Right cardiac atrium (tissue), 5 donors: ENCODE data around the gene CRIP1. TPM values are rescaled to one million over a fixed set of nuclear protein-coding genes. Genes with fewer than 3 reads are reported as not detected.

Experiments
- ATAC-seq, 2 donors: fragments of 200-7000 bp; cut with Tn5 transposase; one replicate each; pipeline versions ENCODE4 v1.8.0 to v1.9.1; 2020; ENCODE audit warnings: moderate library complexity in 2 of 2, mild to moderate bottlenecking in 1 of 2
- DNase-seq, 3 donors: peaks; one replicate each; pipeline ENCODE4 v3.0.0-alpha.2; 2020
- H3K27ac ChIP-seq: one replicate; pipeline ENCODE4 v1.5.1; 2013; ENCODE audit warnings: mild to moderate bottlenecking, low read length, control low read depth, moderate library complexity
- H3K27me3 ChIP-seq: one replicate; pipeline ENCODE4 v1.6.1; 2013; ENCODE audit not compliant: control insufficient read depth, insufficient read depth
- H3K4me1 ChIP-seq: one replicate; pipeline ENCODE4 v1.6.1; 2013; ENCODE audit warnings: low read length; ENCODE audit not compliant: control insufficient read depth, insufficient read depth
- H3K4me3 ChIP-seq: one replicate; pipeline ENCODE4 v1.5.1; 2013; ENCODE audit warnings: low read length, control low read depth
- H3K9me3 ChIP-seq: one replicate; pipeline ENCODE4 v1.6.1; 2013; ENCODE audit warnings: low read length; ENCODE audit not compliant: control insufficient read depth
- WGBS: extraction: QIAGEN DNeasy Blood & Tissue Kit; methylation state at CpG from one replicate; pipeline ENCODE4 v1.1.7; 2013; 5-methylcytosine and 5-hydroxymethylcytosine counted together
- intact Hi-C, 4 donors: fragments of 100-400 bp; cut with DNase I; formaldehyde crosslinking; loops; one replicate each; pipeline versions ENCODE4 v1.11.0 to v1.14.0; 2022 to 2023
- polyA plus RNA-seq: library from polyadenylated mRNA; stranded (reverse); fragments of 200-250 nt; gene quantifications from one replicate; pipeline ENCODE4 v1.2.3, GENCODE V29; 2013
- total RNA-seq, 4 donors: library from RNA; stranded (reverse); fragmentation: NEBNext Ultra II Directional; extraction: Animal tissue kit (Norgen Biotek cat#: 25700); gene quantifications; one replicate each; pipeline ENCODE4 v1.2.1, GENCODE V29; 2021
- donor health status: healthy with polysubstance abuse.
- donor health status: DM: no; HTN: yes; CAD: no.
- donor health status: DM: no; HTN: no; CAD: no.
- donor health status: DM: no; HTN: yes; CAD: no; lungs with severe emphysema.
- donor health status: DM: yes; HTN: yes; CAD: no.

CRIP1 gene
- total and polyA plus RNA-seq, 5 donors = 161 to 243 (median 204) TPM

DNA sequence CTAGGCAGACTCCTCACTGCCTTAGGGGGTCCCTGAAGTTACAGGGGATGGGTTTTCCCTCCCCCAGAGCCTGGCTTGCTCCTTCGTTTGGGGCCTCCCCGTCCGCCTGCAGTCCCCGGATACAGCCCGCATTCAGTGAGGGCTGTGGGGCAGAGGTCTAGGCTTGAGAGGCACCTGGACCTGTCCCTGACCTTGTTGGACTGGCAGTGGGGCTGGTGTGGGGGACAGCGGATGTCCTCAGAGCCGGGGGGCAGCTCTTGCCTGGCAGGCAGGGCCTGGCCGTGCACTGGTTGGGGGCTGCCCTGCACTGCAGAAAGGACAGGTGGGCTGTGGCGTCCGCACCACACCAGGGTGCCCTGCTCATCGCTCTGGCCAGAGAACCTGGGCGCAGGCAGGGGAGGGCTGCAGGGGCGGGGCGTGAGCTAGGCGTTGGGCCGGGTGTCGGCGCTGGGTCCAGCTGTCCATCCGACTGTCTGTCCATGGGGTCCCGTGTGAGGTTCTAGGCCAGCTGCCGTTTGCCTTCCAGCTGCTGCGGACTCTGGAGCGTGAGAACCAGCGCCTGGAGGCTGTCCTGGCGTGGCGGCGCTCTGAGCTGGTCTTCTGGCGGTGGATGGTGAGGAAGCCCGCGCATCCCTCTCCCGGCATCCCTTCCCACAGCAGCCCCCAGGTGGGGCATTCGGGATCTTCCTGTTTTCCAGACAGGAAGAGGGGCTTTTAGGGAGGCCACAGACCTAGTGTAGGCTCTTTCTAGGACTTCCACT, 10.3 kb downstream of the CRIP1 start:
- H3K27ac ChIP-seq = no peak overlapping the region
- ATAC-seq (no peak), DNase-seq (peak in 1 of 3 donors; percentile 40)
- H3K4me1 ChIP-seq = no peaks in the 10 kb centered on the region
- no peak overlapping the region for H3K4me3 ChIP-seq
- no peaks in the 10 kb centered on the region for H3K9me3 ChIP-seq
- intact Hi-C loops = no loop called here
- H3K27me3 ChIP-seq = no peaks in the 10 kb centered on the region
- WGBS = 94% methylated on average over 32 of the region's 32 CpGs

DNA sequence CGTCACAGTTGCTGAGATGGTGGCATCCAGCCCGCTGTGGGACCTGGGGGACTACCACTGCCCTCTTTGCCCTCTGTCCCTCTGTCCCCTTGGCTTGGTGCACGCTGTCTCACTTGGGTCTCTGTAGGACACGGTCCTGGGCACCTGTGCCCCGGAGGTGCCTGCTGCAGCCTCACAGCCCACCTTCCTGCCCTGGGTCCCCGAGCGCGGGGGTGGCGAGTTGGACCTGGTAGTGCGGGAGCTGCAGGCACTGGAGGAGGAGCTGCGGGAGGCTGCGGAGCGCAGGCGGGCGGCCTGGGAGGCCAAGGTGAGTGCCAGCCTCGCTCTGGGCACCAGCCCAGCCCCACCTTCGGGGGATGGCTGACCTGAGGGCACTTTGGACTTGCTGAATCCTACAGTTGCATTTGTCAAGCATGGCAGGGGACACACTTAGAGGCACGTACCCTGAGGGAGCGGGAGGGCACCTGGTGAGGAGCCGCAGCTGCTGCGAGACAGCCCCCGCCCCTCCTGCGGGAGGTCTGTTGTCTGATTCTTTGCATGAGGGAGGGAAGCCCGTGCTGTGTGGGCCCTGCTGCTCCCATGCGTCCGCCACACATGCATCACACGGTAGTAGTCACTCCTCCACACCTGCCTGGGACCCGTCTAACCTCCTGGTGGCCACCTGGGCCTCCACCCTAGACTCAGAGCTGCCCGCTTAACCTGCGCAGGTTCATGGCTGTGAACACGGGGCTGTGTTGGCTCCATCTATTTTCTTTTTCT, 11.2 kb downstream of the CRIP1 start:
- intact Hi-C loops = no loop called here
- H3K4me3 ChIP-seq = no peak overlapping the region
- H3K27me3 ChIP-seq = no peaks in the 10 kb centered on the region
- H3K9me3 ChIP-seq = no peaks in the 10 kb centered on the region
- DNase-seq (peak in 1 of 3 donors; percentile 63), ATAC-seq (no peak)
- H3K4me1 ChIP-seq = no peaks in the 10 kb centered on the region
- WGBS = 91% methylated on average over 31 of the region's 31 CpGs
- H3K27ac ChIP-seq = no peak overlapping the region

DNA sequence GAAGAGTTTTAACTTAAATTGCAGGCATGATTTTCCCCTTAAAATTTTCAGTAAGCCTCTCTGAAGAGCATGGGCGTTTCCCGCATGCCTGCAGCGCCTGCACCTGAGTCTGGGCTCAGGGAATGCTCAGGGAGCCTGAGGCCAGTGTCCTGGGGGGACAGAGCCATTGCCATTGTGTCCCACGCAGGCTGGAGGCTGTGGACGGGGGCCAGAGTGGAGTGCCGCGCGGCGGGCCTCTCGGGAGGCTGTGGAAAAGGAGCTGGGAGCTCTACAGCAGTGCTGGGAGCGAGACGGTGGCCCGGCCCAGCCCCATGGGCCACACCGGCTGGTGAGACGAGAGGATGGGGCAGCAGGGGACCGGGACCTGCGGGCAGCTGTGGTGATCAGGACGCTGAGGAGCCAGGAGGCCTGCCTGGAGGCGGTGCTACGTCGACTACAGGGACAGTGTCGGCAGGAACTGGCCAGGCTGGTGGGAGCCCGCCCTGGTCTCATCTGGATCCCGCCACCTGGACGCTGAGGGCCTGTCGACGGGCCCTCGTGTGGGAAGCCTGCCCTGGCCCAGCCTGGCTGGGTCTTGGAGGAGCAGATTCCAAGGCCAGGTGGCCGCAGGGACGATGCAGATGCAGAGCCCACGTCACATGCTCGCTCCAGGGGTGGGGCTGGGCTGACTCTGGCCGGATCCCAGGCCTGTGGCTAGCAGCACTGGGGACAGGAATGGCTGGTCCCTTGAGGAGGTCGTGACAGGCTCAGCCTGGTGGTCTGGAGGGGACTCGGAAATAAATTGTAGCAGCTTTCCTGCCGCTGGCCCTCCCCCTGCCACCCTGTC, 12.0 kb downstream of the CRIP1 start:
- no peaks in the 10 kb centered on the region for H3K4me1 ChIP-seq
- no peak overlapping the region for H3K4me3 ChIP-seq
- H3K27me3 ChIP-seq = no peaks in the 10 kb centered on the region
- intact Hi-C loops = no loop called here
- peak in 1 of 3 donors; percentile 60 for DNase-seq
- H3K27ac ChIP-seq = no peak overlapping the region
- no peaks in the 10 kb centered on the region for H3K9me3 ChIP-seq
- 85% methylated on average over 36 of the region's 36 CpGs for WGBS
- no peak for ATAC-seq

DNA sequence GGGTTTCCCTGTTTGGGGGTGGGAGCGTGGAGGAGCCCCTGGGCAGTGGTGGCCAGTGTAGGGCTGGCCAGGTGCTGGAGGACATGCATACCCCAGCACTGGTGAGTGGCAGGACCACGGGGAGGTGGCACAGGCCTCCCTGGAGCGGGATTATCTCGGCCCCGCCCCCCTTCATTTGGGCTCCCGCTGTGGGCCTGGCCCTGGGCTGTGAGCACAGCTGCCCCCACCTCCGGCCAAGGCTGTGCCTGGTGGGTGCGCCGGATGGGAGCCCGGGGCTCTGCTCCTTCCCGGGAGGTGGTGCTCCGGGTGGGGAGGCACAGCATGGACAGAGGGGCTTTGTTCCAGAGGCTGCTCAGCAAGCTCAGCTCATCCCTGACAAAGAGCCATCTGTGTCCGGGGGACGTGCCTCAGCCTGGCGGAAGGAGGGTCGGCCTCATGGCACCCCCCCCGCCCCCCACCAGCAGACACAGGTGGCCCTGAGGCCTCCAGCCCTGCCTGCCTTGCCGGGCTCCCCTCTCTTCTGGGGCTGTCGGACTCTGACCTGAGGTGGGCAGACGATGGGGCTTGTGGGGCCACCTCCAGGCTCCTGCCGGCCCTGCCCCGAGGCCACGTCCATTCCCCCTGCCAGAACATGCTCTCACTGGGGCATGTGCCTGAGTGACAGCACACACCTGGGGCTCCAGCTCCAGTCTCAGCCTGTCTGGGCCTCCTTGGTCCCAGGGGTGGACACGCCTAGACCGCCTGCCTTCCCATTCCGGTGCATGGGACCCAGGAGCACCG, 12.8 kb downstream of the CRIP1 start:
- H3K27ac ChIP-seq = no peak overlapping the region
- WGBS = 70% methylated on average over 27 of the region's 27 CpGs
- H3K4me1 ChIP-seq = no peaks in the 10 kb centered on the region
- H3K9me3 ChIP-seq = no peaks in the 10 kb centered on the region
- ATAC-seq (no peak), DNase-seq (peak in 1 of 3 donors; percentile 65)
- no peaks in the 10 kb centered on the region for H3K27me3 ChIP-seq
- no peak overlapping the region for H3K4me3 ChIP-seq
- intact Hi-C loops = no loop called here

DNA sequence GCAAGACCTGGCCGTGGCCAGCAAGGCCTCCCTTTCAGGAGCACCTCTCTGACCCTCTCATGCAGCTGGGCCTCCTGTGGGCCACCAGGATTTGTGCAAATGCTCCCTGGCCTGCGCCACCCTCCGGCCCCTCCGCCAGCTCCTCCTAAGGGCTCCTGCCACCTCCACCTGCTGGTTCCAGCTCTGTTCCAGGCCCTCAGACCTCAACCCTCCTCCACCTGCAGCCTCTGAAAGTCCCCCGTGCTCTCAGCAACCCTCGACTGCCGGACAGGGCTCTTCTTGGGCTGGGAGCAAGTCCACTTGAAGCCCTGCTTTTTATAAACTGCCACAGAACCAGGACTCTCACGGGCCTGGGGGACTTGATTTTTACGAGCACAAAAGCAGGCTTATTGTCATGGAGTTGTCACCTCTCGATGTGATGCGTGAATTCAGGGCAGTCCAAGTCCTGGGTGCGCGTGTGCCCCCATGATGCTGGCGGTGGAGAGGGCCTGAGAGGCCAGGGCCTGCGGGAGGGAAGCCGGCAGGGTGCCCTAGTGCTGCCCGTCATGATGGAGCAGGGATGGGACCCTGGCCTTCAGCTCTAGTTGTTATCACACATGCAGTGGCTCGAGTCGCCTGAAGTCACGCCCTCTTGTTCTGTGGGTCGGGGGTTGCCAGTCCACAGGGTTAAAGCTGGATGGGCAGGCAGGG, 13.5 kb downstream of the CRIP1 start:
- Histone ChIP-seq H3K27ac (no peak overlapping the region), H3K4me1 (no peaks in the 10 kb centered on the region), H3K4me3 (no peak overlapping the region), H3K27me3 (no peaks in the 10 kb centered on the region), H3K9me3 (no peaks in the 10 kb centered on the region)
- DNase-seq (peak in 1 of 3 donors; percentile 50), ATAC-seq (no peak)
- 85% methylated on average over 21 of the region's 21 CpGs for WGBS
- intact Hi-C loops = no loop called here

DNA sequence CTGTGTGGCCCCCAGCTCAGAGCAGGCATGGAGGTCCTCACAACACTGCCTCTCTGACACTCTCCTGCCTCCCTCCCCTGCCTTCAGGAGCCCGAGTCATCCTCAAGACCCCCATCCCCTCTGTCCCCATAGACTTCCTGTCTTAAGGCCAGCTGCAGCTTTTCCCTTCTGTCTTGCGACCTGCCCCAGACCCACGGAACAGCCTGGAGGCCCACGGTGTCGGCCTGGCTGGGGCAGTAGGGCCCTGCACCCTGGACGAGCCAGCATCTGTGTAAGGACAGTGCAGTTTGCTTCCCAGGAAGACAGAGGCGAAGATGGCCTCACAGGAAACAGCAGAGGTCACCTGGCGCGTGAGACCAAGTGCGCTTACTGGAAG, 14.0 kb downstream of the CRIP1 start:
- intact Hi-C loops = no loop called here
- 63% methylated on average over 10 of the region's 10 CpGs for WGBS
- no peak overlapping the region for H3K27ac ChIP-seq

DNA sequence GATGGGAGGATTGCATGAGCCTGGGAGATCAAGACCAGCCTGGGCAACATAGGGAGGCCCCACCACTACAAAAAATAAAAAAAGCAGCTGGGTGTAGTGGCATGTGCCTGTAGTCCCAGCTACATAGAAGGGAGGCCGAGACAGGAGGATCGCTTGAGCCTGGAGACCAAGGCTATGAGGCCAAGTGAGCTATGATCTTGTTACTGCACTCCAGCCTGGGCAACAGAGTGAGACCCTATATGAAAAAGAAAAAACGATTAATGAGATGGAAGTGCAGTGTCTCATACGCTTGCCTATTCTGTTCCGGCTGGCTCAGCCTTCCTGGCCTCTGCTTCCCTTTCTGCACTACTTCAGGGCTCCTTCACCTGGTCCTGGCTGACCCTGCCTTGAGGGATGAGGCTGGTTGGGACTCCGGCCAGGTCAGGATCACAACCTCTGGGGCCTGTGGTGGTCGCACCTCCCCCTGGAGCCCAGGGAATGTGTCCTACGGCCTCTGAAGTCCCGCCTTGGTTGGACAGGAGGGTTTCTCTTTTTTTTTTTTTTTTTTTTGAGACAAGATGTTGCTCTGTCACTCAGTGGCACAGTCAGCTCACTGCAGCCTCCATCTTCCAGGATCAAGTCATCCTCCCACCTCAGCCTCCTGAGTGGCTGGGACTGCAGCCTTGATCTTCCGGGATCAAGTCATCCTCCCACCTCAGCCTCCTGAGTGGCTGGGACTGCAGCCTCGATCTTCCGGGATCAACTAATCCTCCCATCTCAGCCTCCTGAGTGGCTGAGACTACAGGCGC, 15.0 kb downstream of the CRIP1 start:
- intact Hi-C loops = no loop called here
- no peak overlapping the region for H3K4me3 ChIP-seq
- no peak for ATAC-seq
- no peak for DNase-seq
- WGBS = 87% methylated on average over 13 of the region's 13 CpGs
- H3K9me3 ChIP-seq = no peaks in the 10 kb centered on the region
- H3K27ac ChIP-seq = no peak overlapping the region
- H3K4me1 ChIP-seq = no peaks in the 10 kb centered on the region
- no peaks in the 10 kb centered on the region for H3K27me3 ChIP-seq

More for the DNA sequence above, 14.0 kb downstream of the CRIP1 start:
- Histone ChIP-seq H3K9me3 (no peaks in the 10 kb centered on the region), H3K4me1 (no peaks in the 10 kb centered on the region), H3K27me3 (no peaks in the 10 kb centered on the region), H3K4me3 (no peak overlapping the region)
- DNase-seq (no peak), ATAC-seq (no peak)

DNA sequence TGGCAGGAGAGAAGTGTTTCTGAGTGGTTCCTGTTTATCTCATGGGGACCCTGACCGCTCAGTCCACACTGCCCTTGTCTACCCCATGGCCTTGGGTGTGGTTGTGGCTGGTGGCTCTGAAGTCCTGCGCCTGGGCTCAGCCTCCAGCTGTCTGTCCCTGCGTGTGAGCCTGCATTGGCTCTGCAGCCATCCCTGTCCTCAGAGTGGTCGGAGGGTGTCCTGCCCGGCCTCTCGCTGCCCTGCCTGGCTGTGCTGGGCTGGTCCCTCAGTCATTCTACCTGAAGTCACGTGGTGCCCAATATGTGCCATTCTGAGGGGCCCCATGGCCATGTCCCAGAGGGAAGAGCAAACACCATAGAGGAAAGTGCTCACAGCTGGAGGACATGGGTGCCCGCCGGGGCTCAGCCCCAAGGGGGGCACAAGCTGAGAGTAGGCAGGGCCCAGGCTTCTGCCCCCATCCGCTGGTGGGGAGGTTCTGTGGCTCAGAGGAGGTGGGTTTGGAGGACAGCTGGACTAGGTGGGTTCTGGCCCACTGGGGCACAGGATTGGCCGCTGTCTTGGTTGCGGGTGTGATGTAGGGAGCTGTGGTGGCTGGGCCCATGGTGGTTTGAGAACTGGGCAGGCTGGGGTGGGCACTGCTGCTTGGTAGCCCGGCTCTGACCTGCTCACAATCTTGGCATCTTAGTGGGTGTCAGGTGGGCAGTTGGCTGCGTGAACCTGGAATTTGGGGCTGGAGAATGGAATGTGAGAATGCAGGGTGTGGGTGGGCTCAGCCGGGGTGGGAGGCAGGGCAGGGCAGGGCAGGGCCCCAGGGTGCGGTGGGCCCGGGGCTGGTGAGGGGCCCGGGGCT, 16.0 kb downstream of the CRIP1 start:
- H3K27me3 ChIP-seq = no peaks in the 10 kb centered on the region
- 83% methylated on average over 18 of the region's 18 CpGs for WGBS
- DNase-seq (no peak), ATAC-seq (no peak)
- no peak overlapping the region for H3K27ac ChIP-seq
- no peak overlapping the region for H3K4me3 ChIP-seq
- intact Hi-C loops = no loop called here
- no peaks in the 10 kb centered on the region for H3K4me1 ChIP-seq
- H3K9me3 ChIP-seq = no peaks in the 10 kb centered on the region

DNA sequence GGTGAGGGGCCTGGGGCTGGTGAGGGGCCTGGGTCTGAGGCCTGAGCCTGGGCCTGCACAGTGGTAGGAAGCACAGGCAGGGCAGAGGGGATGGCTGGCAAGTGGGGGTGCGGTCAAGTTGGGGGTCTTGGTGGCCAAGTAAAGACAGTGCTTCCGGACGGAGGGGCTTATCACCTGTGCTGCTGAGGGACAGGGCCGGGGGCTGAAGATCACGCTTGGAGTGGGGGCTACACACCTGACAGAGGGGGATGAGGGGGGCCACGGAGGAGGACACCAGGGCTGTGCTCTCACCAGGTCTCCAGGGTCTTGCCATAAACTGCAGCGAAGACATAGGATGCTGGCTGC, 16.6 kb downstream of the CRIP1 start:
- Histone ChIP-seq H3K27me3 (no peaks in the 10 kb centered on the region), H3K27ac (no peak overlapping the region), H3K4me1 (no peaks in the 10 kb centered on the region), H3K4me3 (no peak overlapping the region), H3K9me3 (no peaks in the 10 kb centered on the region)
- 86% methylated on average over 7 of the region's 7 CpGs for whole genome bisulfite sequencing
- no peak for DNase-seq
- ATAC-seq = no peak
- intact Hi-C loops = no loop called here
